Activated CD4-positive, alpha-beta memory T cell treated with anti-CD3 and anti-CD28 coated beads for 36 hours (primary cell): ENCODE data around the gene RPUSD3. TPM values are rescaled to one million over a fixed set of nuclear protein-coding genes. Genes with fewer than 3 reads are reported as not detected.

ENCODE experiments used
- CTCF ChIA-PET: fragments of 350-600 bp; sonication (Branson Sonifier 250); formaldehyde crosslinking; loops from one replicate; lab custom pipeline; 2021; ENCODE audit warnings: antibody characterized with exemption, inconsistent platforms; lab: Charles Lee
- POLR2A ChIA-PET: fragments of 350-600 bp; sonication (Branson Sonifier 250); formaldehyde crosslinking; loops from one replicate; lab custom pipeline; 2021; ENCODE audit warnings: antibody characterized with exemption; lab: Charles Lee
- DNase-seq: peaks from one replicate; pipeline ENCODE4 v3.0.0-alpha.2; 2020
- H3K27ac Mint-ChIP-seq: one replicate; pipeline ENCODE4 v1.8.0; 2021; ENCODE audit warnings: mixed read lengths
- H3K27me3 Mint-ChIP-seq: one replicate; pipeline ENCODE4 v1.8.0; 2021; ENCODE audit warnings: mixed read lengths
- H3K36me3 Mint-ChIP-seq: one replicate; pipeline ENCODE4 v1.8.0; 2021; ENCODE audit warnings: mixed read lengths
- H3K4me1 Mint-ChIP-seq: one replicate; pipeline ENCODE4 v1.8.0; 2021; ENCODE audit warnings: low read depth, mixed read lengths
- H3K4me3 Mint-ChIP-seq: one replicate; pipeline ENCODE4 v1.8.0; 2021; ENCODE audit warnings: mild to moderate bottlenecking, mixed read lengths
- H3K9me3 Mint-ChIP-seq: one replicate; pipeline ENCODE4 v1.8.0; 2021; ENCODE audit warnings: mixed read lengths
- intact Hi-C: fragments of 100-400 bp; cut with micrococcal nuclease; formaldehyde crosslinking; loops from one replicate; pipeline ENCODE4 v1.15.1; 2023
- total RNA-seq, 2 experiments: library from RNA; stranded (reverse); gene quantifications; one replicate each; pipeline ENCODE4 v1.2.3, GENCODE V29; 2021

The RPUSD3 gene
- total RNA-seq, 2 experiments from 2014 or later: 79.0 to 80.8 TPM

DNA sequence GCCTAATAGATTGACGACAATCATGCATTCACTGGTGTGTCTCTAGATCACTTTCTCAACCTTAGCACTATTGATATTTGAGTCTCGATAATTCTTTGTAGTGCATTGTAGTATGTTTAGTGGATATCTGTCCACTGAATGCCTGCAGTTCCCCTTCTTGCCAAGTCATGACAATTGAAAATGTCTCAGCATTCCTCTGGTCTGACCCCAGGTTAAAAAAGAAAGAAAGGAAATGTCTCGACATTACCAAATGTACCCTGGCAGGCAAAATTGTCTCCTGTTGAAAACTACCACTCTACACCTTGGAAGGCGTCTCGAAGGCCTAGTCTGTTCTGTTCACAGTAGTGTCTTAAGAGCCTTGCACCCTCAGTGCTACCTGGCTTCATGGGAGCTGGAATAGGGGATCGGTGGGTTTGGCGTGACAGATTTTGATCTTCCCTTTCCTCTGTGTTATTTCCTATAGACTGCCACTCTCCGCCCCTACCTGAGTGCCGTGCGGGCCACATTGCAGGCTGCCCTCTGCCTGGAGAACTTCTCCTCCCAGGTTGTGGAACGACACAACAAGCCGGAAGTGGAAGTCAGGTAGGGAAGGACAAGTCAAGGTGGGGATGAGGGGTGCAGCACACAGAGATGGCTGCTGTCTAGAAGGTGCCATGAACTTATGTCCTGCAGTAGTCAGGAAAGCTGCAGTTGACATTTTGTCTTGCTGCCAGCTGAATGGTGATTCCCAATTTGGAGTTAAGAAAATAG, 46.4 kb downstream of the RPUSD3 start:
- no peak overlapping the region for H3K4me3 Mint-ChIP-seq
- POLR2A ChIA-PET: interaction anchor here (1.4 kb wide), 1 partner anchor 8 kb away, joined by 12 read pairs; no protein-coding TSS in a partner anchor
- CTCF ChIA-PET: no interaction called here
- intact Hi-C loops: no loop called here
- no peaks in the 10 kb centered on the region for H3K9me3 Mint-ChIP-seq
- DNase-seq: no peak
- peaks cover 60% of the 10 kb centered on the region for H3K36me3 Mint-ChIP-seq
- H3K27me3 Mint-ChIP-seq: no peaks in the 10 kb centered on the region
- peak overlapping the region; percentile 34 for H3K27ac Mint-ChIP-seq
- H3K4me1 Mint-ChIP-seq: peaks cover 32% of the 10 kb centered on the region

DNA sequence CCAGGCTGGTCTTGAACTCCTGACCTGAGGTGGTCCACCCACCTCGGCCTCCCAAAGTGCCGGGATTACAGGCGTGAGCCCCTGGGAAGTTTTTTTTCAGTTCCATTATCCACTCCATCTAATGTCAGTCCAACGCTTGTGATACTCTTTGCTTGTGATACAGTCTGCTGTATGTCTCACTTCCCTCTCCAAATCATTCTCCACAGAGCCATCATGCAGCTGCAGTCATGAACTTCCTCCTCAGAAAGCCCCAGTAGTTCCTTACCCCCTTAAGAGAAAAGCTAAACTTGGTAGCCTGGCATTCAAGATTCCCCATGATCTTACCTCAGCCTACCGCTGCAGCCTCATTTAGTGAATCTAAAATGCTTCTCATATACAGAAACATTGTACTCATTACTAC, 48.6 kb downstream of the RPUSD3 start:
- no peaks in the 10 kb centered on the region for H3K9me3 Mint-ChIP-seq
- CTCF ChIA-PET: no interaction called here
- POLR2A ChIA-PET: interaction anchor here (0.5 to 0.9 kb wide), 3 partner anchors 15 to 256 kb away, joined by 3 to 4 read pairs (median 4); no protein-coding TSS in a partner anchor
- intact Hi-C loops: no loop called here
- DNase-seq: no peak
- no peaks in the 10 kb centered on the region for H3K27me3 Mint-ChIP-seq
- H3K36me3 Mint-ChIP-seq: peaks cover 60% of the 10 kb centered on the region
- H3K27ac Mint-ChIP-seq: peak overlapping the region; percentile 68
- H3K4me3 Mint-ChIP-seq: peak overlapping the region; percentile 48
- H3K4me1 Mint-ChIP-seq: peaks cover 49% of the 10 kb centered on the region

DNA sequence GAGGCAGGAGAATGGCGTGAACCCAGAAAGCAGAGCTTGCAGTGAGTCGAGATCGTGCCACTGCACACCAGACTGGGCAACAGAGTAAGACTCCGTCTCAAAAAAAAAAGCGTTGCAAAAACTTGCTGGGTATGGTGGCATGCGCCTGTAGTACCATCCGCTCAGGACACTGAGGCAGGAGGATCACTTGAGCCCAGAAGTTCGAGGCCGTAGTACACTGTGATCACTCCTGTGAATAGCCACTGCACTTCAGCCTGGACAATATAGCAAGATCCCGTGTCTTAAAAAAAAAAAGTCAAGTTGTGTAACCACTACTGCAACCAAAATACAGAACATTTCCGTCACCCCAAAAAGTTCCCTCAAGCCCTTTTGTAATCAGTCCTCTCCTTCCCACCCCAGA, 49.4 kb downstream of the RPUSD3 start:
- intact Hi-C loops: loop anchor here (5.0 kb wide), 2 partner anchors 233 to 397 kb away; partner anchors contain the start of genes FANCD2 and SETD5
- DNase-seq: no peak
- Mint-ChIP-seq H3K4me3 (peak overlapping the region; percentile 99), H3K36me3 (peaks cover 60% of the 10 kb centered on the region), H3K4me1 (peaks cover 57% of the 10 kb centered on the region), H3K27me3 (no peaks in the 10 kb centered on the region), H3K27ac (peak overlapping the region; percentile 68), H3K9me3 (no peaks in the 10 kb centered on the region)
- ChIA-PET POLR2A (no interaction called here), CTCF (interaction anchor here (1.1 kb wide), 1 partner anchor 80 kb away, joined by 3 read pairs; no protein-coding TSS in a partner anchor)

DNA sequence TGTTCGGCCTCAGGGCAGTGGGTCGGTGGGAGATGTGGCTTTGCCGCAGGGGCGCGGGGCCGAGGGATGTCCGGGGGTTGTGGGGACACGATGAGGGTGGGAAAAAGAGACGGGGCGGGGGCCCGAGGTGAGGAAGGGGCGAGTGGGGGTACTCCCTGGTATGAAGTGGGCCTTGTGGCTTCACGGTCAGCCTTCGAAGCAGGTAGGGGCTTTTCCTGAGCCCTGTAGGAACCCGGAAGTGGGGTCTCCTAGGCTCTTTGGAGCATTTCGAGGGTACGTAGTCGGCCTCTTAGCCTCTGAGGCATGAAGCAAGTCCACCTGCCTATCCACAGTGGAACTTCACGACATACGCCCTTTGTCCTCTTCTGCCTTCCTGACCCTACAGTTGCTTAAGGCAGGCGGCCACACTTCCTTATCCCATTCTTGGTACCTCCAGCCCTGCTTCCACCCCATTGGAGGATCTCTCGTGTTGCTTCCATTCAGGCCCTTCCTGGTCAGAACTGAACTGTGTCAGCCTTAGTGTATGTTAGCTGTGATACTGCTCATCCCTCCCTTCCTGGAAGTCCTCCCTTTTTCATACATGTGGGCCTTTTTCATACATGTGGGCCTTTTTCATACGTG, 50.5 kb downstream of the RPUSD3 start:
- peaks cover 63% of the 10 kb centered on the region for H3K4me1 Mint-ChIP-seq

DNA sequence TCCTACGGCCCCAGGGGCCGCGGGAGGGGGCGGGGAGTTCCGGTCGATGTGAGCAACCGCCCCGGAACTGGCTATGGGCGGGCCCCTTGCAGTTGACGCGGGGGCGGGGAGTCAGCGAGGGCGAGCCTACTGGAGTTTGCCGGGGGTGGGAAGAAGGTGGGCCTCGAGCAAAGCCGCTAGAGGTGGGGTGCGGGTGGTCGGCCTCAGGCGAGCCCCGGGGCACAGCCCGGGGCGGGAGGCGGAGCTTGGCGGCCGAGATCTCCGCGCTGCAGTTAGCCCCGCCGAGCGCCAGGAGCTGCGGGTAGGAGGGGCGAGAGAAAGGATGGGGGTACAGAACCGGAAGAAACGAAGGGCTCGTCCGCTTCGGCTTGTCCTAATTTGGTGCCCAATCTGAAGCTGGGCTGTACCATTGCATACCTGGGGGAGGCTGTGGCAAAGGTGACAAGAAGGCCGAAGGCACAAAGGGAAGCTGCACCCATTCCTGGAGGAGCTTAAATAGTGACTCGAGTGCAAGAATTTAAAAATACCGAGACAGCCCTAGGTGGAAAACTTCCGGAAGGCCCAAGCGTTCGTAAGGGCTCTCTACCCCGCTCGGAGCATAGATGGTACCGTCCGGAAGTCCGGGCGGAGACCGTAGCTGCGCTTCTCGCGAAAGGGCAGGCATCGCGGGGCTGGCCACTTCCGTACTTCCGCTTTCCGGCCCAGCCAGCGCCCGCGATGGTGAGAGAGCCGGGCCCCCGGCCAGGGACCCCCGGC, 51.2 kb downstream of the RPUSD3 start, which contains the start of the genes ARPC4 and TADA3:
TSS of gene ARPC4 (plus strand) at position 678 of the 756 bp plus-strand sequence. CDS start at position 718, 40 bp downstream.
TSS of gene TADA3 (minus strand) at position 69 of the 756 bp plus-strand sequence. CDS start 1,007 bp downstream, outside the sequence.
- Mint-ChIP-seq H3K4me1 (peaks cover 65% of the 10 kb centered on the region), H3K9me3 (no peaks in the 10 kb centered on the region), H3K27ac (peak within 1 kb of the TSS; percentile 99), H3K4me3 (peak within 1 kb of the TSS; percentile 99), H3K36me3 (peaks cover 57% of the 10 kb centered on the region), H3K27me3 (no peaks in the 10 kb centered on the region)
- POLR2A ChIA-PET: interaction anchor here (0.9 to 2.0 kb wide), 15 partner anchors 11 to 456 kb away, joined by 3 to 24 read pairs (median 5); partner anchors contain the start of genes BRPF1, CAMK1, OGG1 and SETD5
- CTCF ChIA-PET: interaction anchor here (0.7 to 1.5 kb wide), 14 partner anchors 10 to 393 kb away, joined by 3 to 14 read pairs (median 4); partner anchors contain the start of genes BRPF1, OGG1 and TTLL3
- DNase-seq: peak; percentile 93
- intact Hi-C loops: loop anchor here (1.0 to 5.0 kb wide), 9 partner anchors 14 to 395 kb away; partner anchors contain the start of genes BRPF1, CRELD1, FANCD2 and MTMR14

More for the DNA sequence above, 50.5 kb downstream of the RPUSD3 start:
- Mint-ChIP-seq H3K9me3 (no peaks in the 10 kb centered on the region), H3K27me3 (no peaks in the 10 kb centered on the region), H3K4me3 (peak overlapping the region; percentile 99), H3K36me3 (peaks cover 60% of the 10 kb centered on the region), H3K27ac (peak overlapping the region; percentile 99)
- intact Hi-C loops: loop anchor here (1.0 to 5.0 kb wide), 4 partner anchors 15 to 396 kb away; partner anchors contain the start of genes FANCD2, MTMR14 and SETD5
- CTCF ChIA-PET: interaction anchor here (0.7 to 1.5 kb wide), 15 partner anchors 11 to 393 kb away, joined by 3 to 14 read pairs (median 4); partner anchors contain the start of genes BRPF1, OGG1 and TTLL3
- DNase-seq: peak; percentile 57
- POLR2A ChIA-PET: interaction anchor here (0.9 to 2.0 kb wide), 15 partner anchors 11 to 455 kb away, joined by 3 to 24 read pairs (median 5); partner anchors contain the start of genes BRPF1, CAMK1, OGG1 and SETD5

DNA sequence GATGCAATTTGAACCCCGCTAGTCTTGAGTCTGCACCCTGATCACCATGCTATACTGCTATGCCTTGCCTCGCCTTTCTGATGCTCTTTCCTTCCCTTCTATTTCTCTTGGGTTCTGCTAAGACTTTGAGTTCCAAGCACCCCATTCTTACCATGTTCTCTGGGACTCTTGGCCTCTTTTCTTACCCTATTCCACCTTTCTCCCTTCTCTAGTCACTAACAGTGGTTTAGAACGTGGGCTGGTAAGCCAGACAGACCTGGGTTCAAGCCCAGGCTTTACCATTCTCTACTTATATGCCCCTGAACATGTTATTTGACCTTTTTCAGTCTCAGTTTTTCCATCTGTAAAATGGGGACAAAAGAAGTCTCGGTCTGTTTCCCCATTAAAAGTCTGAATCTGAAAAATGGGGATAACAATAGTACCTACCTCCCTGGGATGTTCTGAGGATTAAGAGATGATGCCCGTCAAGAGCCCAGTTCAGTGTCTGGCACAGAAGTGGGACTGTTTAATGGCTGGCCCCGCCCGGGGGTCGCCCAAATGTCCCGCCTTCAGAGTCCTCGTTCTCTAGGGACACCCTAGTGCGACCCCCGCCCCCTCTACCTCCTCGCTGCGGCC, 51.9 kb downstream of the RPUSD3 start:
- intact Hi-C loops: loop anchor here (1.0 to 5.0 kb wide), 8 partner anchors 14 to 395 kb away; partner anchors contain the start of genes BRPF1, CRELD1, FANCD2 and MTMR14
- peak overlapping the region; percentile 99 for H3K27ac Mint-ChIP-seq
- peak overlapping the region; percentile 99 for H3K4me3 Mint-ChIP-seq
- H3K4me1 Mint-ChIP-seq: peaks cover 65% of the 10 kb centered on the region
- DNase-seq: no peak
- H3K9me3 Mint-ChIP-seq: no peaks in the 10 kb centered on the region
- H3K27me3 Mint-ChIP-seq: no peaks in the 10 kb centered on the region
- peaks cover 57% of the 10 kb centered on the region for H3K36me3 Mint-ChIP-seq
- POLR2A ChIA-PET: interaction anchor here (1.0 to 2.8 kb wide), 15 partner anchors 11 to 141 kb away, joined by 3 to 24 read pairs (median 6); partner anchors contain the start of genes BRPF1, CAMK1 and OGG1
- CTCF ChIA-PET: interaction anchor here (0.8 to 1.4 kb wide), 8 partner anchors 10 to 155 kb away, joined by 3 to 14 read pairs (median 6); partner anchors contain the start of genes BRPF1 and OGG1

DNA sequence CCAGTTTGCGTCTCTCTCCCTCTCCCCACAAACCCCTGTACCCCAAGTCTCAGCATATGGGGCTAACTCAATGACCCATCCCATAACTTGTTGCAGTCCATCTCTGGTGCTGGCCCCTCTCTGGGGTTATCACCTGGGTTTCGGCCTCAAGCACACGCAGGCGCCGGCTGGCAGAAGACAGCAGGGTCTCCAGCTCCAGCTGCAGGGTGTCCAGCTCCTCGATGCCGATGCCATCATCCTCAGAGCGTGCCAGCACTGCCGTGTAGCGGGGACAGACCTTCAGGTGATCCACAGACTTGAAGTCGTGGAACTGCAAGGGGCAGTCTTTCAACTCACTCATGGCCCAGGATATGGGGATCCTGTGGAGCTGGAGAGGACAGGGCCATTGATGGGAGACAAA, 52.7 kb downstream of the RPUSD3 start:
- intact Hi-C loops: loop anchor here (5.0 kb wide), 2 partner anchors 236 to 394 kb away; partner anchors contain the start of genes FANCD2 and SETD5
- no peak for DNase-seq
- peaks cover 60% of the 10 kb centered on the region for H3K36me3 Mint-ChIP-seq
- POLR2A ChIA-PET: interaction anchor here (0.9 to 2.8 kb wide), 6 partner anchors 10 to 59 kb away, joined by 3 to 15 read pairs (median 4); partner anchors contain the start of genes BRPF1, CAMK1 and OGG1
- no peaks in the 10 kb centered on the region for H3K27me3 Mint-ChIP-seq
- peaks cover 69% of the 10 kb centered on the region for H3K4me1 Mint-ChIP-seq
- H3K9me3 Mint-ChIP-seq: no peaks in the 10 kb centered on the region
- H3K27ac Mint-ChIP-seq: peak overlapping the region; percentile 99
- H3K4me3 Mint-ChIP-seq: peak overlapping the region; percentile 99
- CTCF ChIA-PET: no interaction called here

Other genes starting within 250 kb of the RPUSD3 start
- gene MTMR14, start 194.5 kb downstream of the RPUSD3 start, total RNA-seq: 10 to 100 TPM; 39.0 to 40.5 TPM
- gene CPNE9, start 140.2 kb downstream of the RPUSD3 start, total RNA-seq: not detected
- gene BRPF1, start 112.3 kb downstream of the RPUSD3 start, total RNA-seq: 10 to 100 TPM; 25.0 to 27.3 TPM
- 10 to 100 TPM; 35.7 to 36.5 TPM for gene OGG1, start 94.1 kb downstream of the RPUSD3 start, total RNA-seq
- 10 to 100 TPM; 48.2 to 51.9 TPM for gene CAMK1, start 74.1 kb downstream of the RPUSD3 start, total RNA-seq
- 10 to 100 TPM; 86.9 to 92.1 TPM for gene TADA3, start 51.5 kb downstream of the RPUSD3 start, total RNA-seq
- gene ARPC4, start 50.9 kb downstream of the RPUSD3 start, total RNA-seq: 100 to 1,000 TPM; 237 to 240 TPM
- 10 to 100 TPM; 49.6 to 49.7 TPM for gene TTLL3, start 33.7 kb downstream of the RPUSD3 start, total RNA-seq
- gene CIDEC, start 36.2 kb upstream of the RPUSD3 start, total RNA-seq: not detected
- 10 to 100 TPM; 25.0 to 27.8 TPM for gene JAGN1, start 46.6 kb upstream of the RPUSD3 start, total RNA-seq
- gene IL17RE, start 58.8 kb upstream of the RPUSD3 start, total RNA-seq: 1 to 10 TPM; 1.8 to 1.9 TPM
- under 1 TPM; 0.40 to 0.46 TPM for gene IL17RC, start 73.1 kb upstream of the RPUSD3 start, total RNA-seq
- gene CRELD1, start 89.8 kb upstream of the RPUSD3 start, total RNA-seq: 10 to 100 TPM; 14.1 to 16.1 TPM
- gene PRRT3, start 108.4 kb upstream of the RPUSD3 start, total RNA-seq: 1 to 10 TPM; 7.8 to 8.2 TPM
- 10 to 100 TPM; 35.8 to 39.8 TPM for gene EMC3, start 142.8 kb upstream of the RPUSD3 start, total RNA-seq
- 10 to 100 TPM; 83.9 to 89.4 TPM for gene FANCD2, start 182.4 kb upstream of the RPUSD3 start, total RNA-seq